ENCODE data around the gene CCDC88B.
A peak's percentile ranks its signal among the peaks of the same experiment; 100 is the strongest.

The CCDC88B gene

DNA sequence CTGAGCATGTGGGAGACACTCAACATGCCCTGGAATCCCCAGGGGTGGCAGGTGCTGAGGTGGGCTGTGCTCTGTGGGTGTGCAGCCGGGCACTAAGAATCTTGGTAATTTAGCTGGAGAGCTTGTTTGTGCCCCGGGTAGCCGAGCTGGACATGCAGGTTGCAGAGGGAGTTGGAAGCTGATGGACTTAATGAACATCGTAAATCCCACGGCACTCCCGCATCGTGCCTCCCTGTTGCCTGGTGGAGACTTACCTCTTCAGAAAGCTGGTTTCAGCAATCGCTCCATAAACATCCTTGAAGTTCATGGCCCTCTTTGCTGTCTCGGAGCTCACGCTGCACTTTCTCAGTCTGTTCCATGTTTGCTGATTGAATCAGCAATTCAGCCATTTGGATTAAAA, 48.9 kb downstream of the CCDC88B start:
- Mint-ChIP-seq H3K27ac (no peak overlapping the region), H3K9me3 (no peaks in the 10 kb centered on the region), H3K4me1 (no peaks in the 10 kb centered on the region), H3K36me3 (ENCODE audit: low read depth) (no peaks in the 10 kb centered on the region), H3K4me3 (no peak overlapping the region), H3K27me3 (ENCODE audit: low read depth) (peaks cover 32% of the 10 kb centered on the region)
- TF ChIP-seq, protein P1, sequence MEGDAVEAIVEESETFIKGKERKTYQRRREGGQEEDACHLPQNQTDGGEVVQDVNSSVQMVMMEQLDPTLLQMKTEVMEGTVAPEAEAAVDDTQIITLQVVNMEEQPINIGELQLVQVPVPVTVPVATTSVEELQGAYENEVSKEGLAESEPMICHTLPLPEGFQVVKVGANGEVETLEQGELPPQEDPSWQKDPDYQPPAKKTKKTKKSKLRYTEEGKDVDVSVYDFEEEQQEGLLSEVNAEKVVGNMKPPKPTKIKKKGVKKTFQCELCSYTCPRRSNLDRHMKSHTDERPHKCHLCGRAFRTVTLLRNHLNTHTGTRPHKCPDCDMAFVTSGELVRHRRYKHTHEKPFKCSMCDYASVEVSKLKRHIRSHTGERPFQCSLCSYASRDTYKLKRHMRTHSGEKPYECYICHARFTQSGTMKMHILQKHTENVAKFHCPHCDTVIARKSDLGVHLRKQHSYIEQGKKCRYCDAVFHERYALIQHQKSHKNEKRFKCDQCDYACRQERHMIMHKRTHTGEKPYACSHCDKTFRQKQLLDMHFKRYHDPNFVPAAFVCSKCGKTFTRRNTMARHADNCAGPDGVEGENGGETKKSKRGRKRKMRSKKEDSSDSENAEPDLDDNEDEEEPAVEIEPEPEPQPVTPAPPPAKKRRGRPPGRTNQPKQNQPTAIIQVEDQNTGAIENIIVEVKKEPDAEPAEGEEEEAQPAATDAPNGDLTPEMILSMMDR (IDR thresholded peaks at IDR 0.05; ENCODE audit: unreplicated experiment in 3 of 3): no peak

DNA sequence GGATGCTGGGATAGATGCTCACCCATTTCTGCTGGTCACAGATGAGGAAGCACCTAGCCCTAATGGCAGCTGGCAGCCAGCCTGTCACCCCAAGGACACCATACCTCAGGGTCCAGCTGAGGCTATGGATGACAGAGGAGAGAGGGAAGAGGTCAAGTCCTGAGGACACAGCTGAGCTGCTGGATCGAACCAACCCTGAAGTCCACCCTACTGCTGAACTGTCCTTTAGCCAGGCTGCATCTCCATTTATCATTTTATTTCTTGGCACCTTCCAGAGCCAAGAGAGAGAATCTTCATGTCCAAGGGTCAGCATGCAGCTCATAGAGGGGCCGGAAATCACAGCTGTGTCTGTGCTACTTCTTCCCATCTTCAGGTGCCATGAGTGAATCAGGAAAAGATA, 49.8 kb downstream of the CCDC88B start:
- no peak overlapping the region for H3K4me3 Mint-ChIP-seq
- H3K27me3 Mint-ChIP-seq (ENCODE audit: low read depth): peaks cover 34% of the 10 kb centered on the region
- H3K36me3 Mint-ChIP-seq (ENCODE audit: low read depth): no peaks in the 10 kb centered on the region
- no peaks in the 10 kb centered on the region for H3K9me3 Mint-ChIP-seq
- no peak overlapping the region for H3K27ac Mint-ChIP-seq
- H3K4me1 Mint-ChIP-seq: peaks cover 7% of the 10 kb centered on the region
- TF ChIP-seq, protein P1 (IDR thresholded peaks at IDR 0.05; ENCODE audit: unreplicated experiment in 3 of 3): no peak

DNA sequence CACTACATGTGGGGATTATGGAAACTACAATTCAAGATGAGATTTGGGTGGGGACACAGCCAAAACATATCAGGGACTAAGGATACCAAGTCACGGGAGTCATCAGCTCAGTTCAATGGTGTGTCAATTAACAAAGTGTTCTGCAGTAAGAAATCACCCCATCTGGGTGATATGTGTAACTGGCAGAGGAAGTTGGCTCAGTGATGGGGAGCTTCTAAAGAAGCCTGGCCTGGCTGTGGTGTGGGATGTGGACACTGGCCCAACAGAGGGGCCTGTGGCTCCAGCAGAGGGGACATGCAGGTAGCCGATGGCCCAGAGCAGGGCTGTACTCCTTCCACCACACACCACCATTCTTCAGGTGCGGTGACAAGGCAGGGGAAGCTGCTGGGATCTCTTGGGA, 50.6 kb downstream of the CCDC88B start:
- TF ChIP-seq, protein P1 (IDR thresholded peaks at IDR 0.05; ENCODE audit: unreplicated experiment in 3 of 3): no peak

DNA sequence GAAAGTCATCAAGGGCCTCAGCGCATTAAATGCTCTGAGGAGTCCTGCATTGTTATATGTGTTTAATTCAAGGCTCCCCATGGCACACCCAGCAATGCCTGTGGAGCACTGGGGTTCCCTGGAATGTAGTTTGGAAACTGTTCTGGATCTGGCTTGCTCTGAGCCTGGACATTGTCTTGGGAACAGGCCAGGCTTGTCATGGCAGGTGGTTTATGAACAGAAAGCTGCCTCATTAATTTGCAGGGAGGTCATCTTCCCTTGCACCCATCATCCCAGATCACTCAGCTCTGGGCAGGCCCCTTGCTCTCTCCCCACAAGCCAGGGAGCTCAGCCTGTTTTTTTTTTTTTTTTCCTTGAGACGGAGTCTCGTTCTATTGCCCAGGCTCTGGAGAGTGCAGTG, 51.8 kb downstream of the CCDC88B start:
- TF ChIP-seq, protein P1 (IDR thresholded peaks at IDR 0.05; ENCODE audit: unreplicated experiment in 3 of 3): no peak
- Mint-ChIP-seq H3K27ac (no peak overlapping the region), H3K27me3 (ENCODE audit: low read depth) (peaks cover 36% of the 10 kb centered on the region), H3K36me3 (ENCODE audit: low read depth) (no peaks in the 10 kb centered on the region), H3K9me3 (no peaks in the 10 kb centered on the region), H3K4me1 (peaks cover 25% of the 10 kb centered on the region), H3K4me3 (no peak overlapping the region)

More for the DNA sequence above, 50.6 kb downstream of the CCDC88B start:
- no peak overlapping the region for H3K4me3 Mint-ChIP-seq
- H3K36me3 Mint-ChIP-seq (ENCODE audit: low read depth): no peaks in the 10 kb centered on the region
- no peak overlapping the region for H3K27ac Mint-ChIP-seq
- peaks cover 39% of the 10 kb centered on the region for H3K27me3 Mint-ChIP-seq (ENCODE audit: low read depth)
- H3K9me3 Mint-ChIP-seq: no peaks in the 10 kb centered on the region
- peaks cover 14% of the 10 kb centered on the region for H3K4me1 Mint-ChIP-seq

DNA sequence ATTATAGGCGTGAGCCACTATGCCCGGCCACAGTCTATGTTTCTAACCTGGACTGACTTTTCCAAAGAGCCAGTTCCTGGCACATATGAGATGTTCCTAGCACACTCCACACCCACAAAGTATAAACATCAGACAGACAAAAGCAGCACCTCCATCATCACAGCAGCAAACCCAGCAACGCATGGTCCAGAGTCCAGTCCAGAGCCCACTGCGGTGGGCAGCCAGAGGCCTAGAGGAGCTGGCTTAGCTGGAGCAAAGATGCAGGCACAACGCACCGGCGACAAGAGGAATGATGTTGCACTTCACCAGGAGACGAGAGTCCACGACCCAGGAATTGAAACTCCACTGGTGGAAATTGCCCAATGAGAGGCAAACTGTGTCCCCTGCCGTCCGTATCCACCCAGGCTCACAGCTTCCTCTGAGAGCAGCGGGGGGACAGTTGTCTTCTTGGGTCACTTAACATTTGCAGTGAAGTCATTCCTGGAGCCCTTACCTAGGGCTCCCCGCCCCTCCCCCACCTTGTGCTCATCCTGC, 55.6 kb downstream of the CCDC88B start:
- no peaks in the 10 kb centered on the region for H3K9me3 Mint-ChIP-seq
- peak overlapping the region; percentile 72 to 79 (median 73) for H3K4me3 Mint-ChIP-seq
- peaks cover 41% of the 10 kb centered on the region for H3K4me1 Mint-ChIP-seq
- H3K36me3 Mint-ChIP-seq (ENCODE audit: low read depth): no peaks in the 10 kb centered on the region
- H3K27ac Mint-ChIP-seq: peak overlapping the region; percentile 82 to 95 (median 84)
- peaks cover 22% of the 10 kb centered on the region for H3K27me3 Mint-ChIP-seq (ENCODE audit: low read depth)
- TF ChIP-seq, protein P1 (IDR thresholded peaks at IDR 0.05; ENCODE audit: unreplicated experiment in 3 of 3): no peak

DNA sequence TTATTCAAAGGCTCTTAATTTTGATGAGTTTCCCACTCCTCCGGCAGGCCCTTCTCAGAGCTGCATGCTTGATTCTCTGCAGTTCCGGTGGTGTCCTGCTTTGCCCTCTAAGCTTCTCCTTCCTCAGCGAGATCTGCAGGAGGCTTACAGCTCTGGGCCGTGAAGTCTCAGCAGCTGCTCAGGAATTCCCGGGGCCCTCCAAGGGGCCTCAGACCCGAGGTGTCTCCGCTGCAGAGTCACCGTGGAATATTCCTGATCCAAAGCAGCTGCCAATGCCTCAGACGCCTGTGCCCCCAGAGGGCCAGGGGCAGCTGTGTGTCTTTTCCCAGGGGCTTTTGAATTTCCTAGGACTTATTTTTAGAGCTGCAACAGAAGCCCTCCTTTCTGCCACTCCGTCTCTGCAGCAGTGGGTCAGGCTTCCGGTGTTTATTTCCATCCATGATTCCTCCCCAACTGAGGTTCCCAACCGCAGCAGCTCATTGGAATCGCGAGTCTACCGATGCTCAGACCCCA, 56.1 kb downstream of the CCDC88B start:
- TF ChIP-seq, protein P1 (IDR thresholded peaks at IDR 0.05; ENCODE audit: unreplicated experiment in 3 of 3): no peak
- peak overlapping the region; percentile 72 to 79 (median 73) for H3K4me3 Mint-ChIP-seq
- H3K9me3 Mint-ChIP-seq: peaks cover 3% of the 10 kb centered on the region
- H3K27ac Mint-ChIP-seq: peak overlapping the region; percentile 82 to 95 (median 84)
- H3K36me3 Mint-ChIP-seq (ENCODE audit: low read depth): no peaks in the 10 kb centered on the region
- H3K4me1 Mint-ChIP-seq: peaks cover 41% of the 10 kb centered on the region
- peaks cover 18% of the 10 kb centered on the region for H3K27me3 Mint-ChIP-seq (ENCODE audit: low read depth)
